GM18861 (cell line): Measurements from ENCODE around the gene TMEM179.

Experiments
- ATAC-seq: cut with Tn5 transposase; IDR thresholded peaks from one replicate; pipeline ENCODE4 v1.9.1; 2021; ENCODE audit not compliant: unreplicated experiment

TMEM179 gene

DNA sequence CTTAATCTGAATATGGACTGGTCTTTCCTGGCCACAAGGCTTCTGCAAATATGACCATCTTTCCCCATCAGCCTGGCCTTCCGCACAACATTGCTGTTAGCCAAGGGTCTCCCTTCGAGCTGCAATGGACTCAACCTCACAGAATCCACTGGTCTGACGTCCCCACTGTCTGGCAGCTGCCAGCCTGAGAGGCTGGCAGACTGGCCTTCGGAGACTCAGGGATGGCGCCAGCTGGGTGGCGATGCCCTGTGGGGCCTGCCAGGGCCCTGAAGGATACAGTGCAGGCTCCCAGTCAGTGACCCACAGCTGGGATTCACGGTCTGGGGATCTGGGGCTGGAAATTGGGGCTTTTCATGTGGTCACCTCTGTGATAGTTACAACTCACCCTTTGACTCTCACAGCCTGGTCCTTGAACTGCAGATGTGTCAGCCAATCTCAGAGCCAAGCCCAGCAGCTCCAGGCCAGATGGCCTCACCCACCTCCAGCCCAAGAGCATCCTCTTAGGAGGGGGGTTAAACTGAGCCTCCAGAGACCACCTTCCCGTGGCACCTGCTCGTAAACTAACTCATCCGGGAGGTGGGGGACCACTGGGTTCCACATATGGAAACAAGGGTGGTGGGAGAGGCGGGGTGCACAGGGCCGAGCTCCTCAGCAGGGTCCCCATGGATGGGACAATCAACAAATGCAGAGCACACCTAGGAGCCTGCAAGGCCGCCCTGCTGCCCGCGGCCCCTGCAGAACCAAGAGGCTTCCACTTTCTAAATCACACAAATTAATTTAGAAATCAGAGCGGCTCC, 46.1 kb downstream of the TMEM179 start:
- no peak for ATAC-seq

GRCh38 chr14:104557766-104558165, 46.8 kb downstream of the TMEM179 start:
- no peak for ATAC-seq

DNA sequence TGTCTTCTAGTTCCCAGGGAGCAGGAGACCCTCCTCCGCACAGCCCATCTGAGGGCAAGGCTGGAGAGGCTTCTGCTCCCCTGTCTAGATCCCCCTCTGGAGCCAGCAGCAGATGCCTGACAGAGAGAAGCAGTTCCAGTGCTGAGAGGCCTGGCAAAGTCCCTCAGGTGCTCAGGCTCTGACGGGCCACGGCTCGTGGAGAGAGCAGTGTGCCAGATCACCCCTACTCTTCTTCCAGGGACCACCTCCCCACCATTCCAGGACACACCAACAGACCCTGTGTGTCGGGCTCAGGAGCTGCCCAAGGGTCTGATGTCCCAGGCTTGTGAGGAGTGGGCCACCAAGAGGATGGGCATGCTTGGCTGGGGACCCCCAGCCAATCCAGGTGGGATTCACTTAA, 47.5 kb downstream of the TMEM179 start:
- ATAC-seq = no peak

DNA sequence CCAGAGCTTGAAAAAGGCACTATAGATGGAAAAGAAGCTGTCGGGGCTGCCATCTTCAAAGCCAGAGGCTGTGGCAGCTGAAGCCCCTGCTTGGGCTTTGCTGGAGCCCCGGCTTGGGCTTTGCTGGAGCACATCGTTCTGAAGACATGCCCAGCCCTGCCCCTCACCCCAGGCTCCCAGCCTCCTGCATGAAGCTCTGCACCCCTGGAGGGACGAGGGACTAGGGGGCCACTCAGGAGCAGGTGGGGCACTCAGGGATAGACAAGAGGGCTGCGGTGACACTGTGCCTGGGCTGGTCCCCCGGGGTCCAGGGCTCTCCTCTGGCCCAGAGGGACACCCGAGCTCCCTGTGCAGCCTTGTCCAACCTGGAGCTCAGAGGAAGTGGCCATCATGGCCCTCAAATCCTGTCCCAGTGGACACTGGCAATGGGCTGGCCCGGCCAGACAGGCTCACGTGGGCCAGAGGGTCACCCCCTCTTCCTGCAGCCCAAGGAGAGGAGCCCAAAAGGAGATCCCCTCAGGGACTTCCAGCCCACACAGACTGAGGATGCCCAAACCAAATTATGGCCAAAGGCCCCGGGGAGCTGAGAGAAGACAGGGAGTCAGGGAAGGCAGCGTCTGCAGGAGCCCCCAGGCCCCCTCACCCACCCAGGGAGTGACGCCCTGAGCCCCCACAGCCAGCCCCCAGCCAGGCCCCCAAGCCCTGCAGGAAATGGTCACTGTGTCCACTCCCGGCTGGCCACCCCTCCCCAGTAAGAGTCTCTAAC, 48.1 kb downstream of the TMEM179 start:
- no peak for ATAC-seq

GRCh38 chr14:104555430-104556255, 48.9 kb downstream of the TMEM179 start:
- ATAC-seq = no peak

DNA sequence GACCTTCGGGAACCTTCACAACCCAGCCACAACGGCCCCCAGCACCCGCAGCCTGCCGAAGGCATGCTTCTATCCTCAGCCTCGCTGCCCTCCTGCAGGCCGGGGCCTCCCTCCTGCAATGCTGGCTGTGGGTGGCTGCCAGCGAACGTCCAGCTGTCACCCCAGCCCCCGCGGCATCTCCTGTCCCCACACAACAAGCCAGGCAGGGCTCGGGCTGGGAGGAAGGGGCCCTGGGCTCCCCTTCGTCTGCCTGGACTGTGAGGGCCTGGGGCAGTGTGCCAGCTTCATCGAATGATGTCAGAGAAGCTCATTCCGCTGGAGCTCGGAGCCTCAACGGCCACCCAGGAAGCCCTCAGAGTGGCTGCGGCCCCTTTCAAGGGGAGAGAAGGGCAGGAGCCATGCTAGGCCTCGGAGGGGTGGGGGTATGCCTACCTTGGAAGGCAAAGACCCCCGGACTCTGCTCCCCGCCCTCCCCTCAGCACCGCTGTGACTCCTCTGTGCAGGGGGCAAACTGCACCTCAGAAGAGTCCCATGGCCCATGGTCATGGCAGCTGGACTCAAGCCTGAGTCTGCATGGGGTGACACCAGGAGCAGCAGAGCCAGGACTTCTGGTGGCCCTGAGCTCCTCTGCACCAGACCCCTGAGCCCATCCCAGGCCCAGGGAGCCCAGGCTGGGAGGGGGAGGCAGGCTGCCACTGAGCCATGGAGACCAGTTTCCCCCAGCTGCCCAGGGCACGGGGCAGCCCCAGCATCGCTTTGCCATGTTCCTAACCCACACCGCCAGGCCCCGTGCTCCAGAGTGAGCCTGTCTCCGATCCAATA, 49.8 kb downstream of the TMEM179 start:
- no peak for ATAC-seq

DNA sequence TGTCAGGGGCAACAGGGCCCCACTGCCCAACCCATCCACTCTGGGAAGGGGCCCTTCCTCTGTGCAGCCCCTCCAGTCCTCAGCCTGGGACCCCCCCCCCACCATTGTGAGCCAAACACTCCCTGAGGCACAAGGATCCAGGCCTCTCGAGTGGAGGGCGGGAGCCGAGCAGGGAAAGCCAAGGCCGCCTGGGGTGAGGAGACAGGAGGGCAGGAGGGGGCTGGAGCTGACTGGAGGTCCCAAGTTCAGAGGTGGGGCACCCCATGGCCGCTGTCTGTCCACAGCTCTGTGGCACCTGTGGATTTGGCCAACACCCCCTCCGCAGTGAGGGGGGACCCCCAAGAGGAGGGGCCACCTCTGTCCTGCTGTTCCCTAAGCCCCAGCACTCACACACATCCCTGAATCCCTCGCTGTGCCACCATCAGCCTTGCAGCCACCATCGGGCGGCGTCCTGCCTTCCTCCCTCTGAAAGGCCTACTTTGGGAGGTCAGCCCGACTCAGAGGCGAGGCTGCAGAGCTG, 50.4 kb downstream of the TMEM179 start:
- no peak for ATAC-seq

GRCh38 chr14:104553166-104554087, 51.1 kb downstream of the TMEM179 start:
- ATAC-seq = no peak

DNA sequence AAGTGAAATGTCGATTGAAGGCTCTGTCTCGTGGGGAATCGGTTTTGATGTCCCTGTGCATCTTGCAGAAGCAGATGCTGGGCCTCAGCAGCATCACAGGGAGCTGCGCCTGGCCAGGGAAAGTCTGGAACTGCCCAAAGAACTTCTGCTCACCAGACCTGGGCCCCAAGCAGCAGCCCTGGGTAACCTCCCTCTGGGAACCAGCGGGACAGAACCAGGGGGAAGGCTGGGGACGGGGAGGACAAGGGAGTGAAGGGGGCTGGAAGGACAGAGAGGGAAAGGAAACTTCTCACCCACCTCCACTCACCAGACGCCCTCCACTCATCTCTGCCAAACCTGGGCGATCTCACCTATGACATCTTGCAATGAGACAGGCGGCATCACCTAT, 51.8 kb downstream of the TMEM179 start:
- no peak for ATAC-seq

GRCh38 chr14:104551851-104552737, 52.5 kb downstream of the TMEM179 start:
- ATAC-seq = no peak

DNA sequence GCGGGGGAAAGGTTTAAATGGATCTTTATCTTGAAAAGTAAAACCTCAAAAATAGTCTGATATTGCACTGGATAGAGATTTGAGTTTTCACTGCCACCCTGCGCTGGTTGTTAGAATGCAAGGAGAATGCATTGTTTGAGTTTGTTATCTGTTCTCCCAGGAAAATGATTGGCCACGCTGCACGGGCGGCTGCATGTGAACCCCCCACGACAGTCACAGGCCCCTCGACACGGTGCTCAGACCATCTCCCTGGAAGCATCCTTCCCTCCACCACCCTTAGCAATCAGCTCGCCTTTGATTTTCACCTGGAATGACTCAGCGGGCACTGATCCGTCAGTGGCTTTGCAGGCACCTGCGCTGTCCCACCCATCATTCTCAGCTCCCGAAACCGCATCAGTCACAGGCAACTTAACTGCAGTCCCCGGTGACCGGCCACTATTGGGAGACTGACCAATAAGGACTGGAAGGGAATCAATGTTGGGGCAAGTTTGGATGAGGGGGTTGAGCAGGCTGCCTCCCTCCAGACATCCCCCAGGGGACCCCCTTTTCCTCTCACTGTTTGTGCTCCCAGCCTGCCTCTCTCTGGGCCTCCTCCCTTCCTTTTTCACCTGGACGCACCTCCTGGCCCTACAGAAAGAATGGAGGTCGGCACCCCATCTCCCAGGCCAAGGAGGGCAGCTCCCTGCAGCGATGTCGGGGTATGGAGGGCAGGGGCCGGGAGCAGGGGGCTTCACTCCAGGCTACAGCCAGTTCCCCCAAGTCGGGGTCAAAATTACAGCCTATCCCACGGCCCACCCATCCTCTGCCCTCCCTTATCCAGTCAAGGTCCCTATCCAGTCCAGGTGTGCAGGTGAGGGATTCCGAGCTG, 53.5 kb downstream of the TMEM179 start:
- ATAC-seq = no peak

DNA sequence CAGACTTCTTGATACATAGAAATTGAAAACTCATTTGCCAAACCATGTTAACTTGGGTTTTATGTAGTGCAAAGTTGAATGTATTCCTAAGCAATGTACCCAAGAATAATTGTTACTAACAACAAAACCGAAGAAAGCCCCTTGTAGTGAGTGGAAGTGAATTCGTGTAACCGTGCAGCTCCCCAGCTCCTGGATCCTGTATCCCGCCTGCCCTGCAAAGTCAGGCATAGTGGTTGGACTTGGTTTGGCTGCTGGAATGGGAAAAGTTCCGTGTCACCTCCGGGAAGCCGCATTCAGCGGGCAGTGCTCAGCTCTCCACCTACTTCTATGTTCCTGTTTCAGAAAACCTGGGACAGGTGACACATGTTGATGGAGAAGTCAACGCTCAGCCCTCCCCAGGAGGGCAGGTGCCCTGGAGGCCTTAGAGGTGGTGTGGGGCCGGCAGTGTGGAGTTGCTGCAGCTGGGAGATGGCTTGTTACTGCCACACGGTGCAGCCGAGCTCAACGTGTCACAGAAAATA, 54.2 kb downstream of the TMEM179 start:
- ATAC-seq = no peak

- ATAC-seq = no peak
Observed at GRCh38 chr14:104549536-104550339, 54.8 kb downstream of the TMEM179 start.

DNA sequence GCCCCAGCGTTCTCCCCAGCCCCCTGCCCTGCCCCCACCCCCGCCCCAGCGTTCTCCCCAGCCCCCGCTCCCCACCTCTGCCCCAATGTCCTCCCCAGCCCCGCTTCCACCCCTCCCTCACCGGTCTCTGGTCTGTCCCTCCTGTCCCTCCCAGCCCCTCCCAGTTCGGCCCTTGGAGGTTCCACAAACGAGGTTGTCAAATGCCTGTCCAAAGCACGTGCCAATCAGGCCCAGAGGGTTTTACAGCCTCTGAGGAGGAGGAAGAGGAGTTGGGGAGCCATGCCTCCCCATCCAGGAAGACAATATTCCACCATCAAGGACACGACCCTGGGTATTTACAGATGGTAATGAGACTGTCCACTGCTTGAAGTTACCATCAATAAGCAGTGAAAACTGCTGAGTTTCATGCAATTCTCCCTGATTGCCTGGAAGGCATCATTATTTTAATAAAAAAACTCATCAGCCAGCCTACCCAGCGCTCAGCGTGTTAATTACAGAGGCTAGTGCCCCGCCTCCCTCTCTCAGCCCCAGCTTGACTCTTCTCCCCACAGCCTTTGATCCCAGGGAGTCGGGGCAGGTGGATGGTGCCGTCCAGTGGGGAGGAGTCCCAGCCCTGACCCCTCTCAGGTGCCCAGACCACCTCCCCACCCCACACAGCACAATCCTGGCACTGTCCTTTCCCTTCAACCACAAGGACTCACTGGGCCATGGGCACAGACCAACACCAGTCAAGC, 55.6 kb downstream of the TMEM179 start:
- no peak for ATAC-seq

DNA sequence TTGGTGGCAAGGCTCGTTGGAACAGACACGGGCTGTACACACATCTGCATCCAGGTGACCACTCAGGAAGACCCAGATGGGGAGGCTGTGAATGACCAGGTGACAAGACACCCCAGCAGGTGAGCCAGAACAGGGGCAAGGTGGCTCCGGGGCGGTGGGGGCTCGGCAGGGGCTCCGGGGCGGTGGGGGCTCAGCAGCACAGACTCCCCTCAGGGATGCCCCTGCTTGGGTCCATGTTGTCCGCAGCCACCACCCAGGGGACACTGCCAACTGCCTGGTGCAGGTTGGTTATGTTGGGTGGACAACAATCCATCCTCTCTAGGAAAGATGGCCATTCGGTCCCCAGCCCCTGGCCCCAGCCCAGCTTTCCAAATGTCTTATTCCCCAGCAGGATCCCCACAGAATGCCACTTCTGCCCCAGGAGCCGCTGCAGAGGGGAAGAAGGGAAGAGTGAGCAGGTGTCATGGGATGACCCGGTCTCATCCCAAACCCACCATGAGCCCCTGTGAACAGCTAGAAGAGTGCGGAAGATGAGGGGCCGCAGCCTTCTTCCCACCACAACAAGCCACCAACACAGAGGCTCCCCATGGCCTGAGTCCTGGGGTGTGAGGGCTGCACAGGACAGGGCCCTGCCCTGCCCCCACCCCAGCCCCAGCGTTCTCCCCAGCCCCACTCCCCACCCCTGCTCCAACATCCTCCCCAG, 56.4 kb downstream of the TMEM179 start:
- no peak for ATAC-seq
